Measurements from ENCODE around the gene KLHL33. TPM values are rescaled to one million over a fixed set of nuclear protein-coding genes. Genes with fewer than 3 reads are reported as not detected.

KLHL33 gene
- total RNA-seq, 4 donors from 2014 or later = 0.27 to 2.0 (median 0.36) TPM

- Histone ChIP-seq H3K36me3 (peaks cover 9% of the 10 kb centered on the region in 2 donors), H3K4me1 (peaks cover under 1 to 11% of the 10 kb centered on the region in 2 donors), H3K27me3 (no peaks in the 10 kb centered on the region), H3K9me3 (no peaks in the 10 kb centered on the region), H3K27ac (peak overlapping the region; percentile 93 to 98 (median 94)), H3K4me3 (replicated peaks in 1 of 3) (peak overlapping the region in 2 of 3 donors; percentile 76 to 89)
- TF ChIP-seq CTCF (IDR thresholded peaks at IDR 0.05) (no peak), POLR2A (IDR thresholded peaks at IDR 0.05) (no peak)
- intact Hi-C loops (cut with DNase I) = loop anchor here (5.0 to 10.0 kb wide), 2 partner anchors 52 to 195 kb away; partner anchors contain the start of genes PIP4P1 and PNP
- WGBS, 2 donors = 10% methylated on average over 7 of the region's 7 CpGs
- DNase-seq = no peak
Observed at GRCh38 chr14:20412411-20412810, 23.6 kb downstream of the KLHL33 start.

- Histone ChIP-seq H3K36me3 (peaks cover 29 to 34% of the 10 kb centered on the region in 2 donors), H3K4me1 (peaks cover 0 to 5% of the 10 kb centered on the region in 2 donors), H3K27ac (no peak overlapping the region), H3K9me3 (no peaks in the 10 kb centered on the region), H3K4me3 (replicated peaks in 1 of 3) (no peak overlapping the region), H3K27me3 (no peaks in the 10 kb centered on the region)
- no peak for DNase-seq
- 86 to 91% methylated on average over 2 of the region's 2 CpGs for WGBS, 2 donors
- TF ChIP-seq POLR2A (IDR thresholded peaks at IDR 0.05) = no peak
- TF ChIP-seq CTCF (IDR thresholded peaks at IDR 0.05) = no peak
- intact Hi-C loops (cut with DNase I) = no loop called here
Observed at GRCh38 chr14:20409226-20409625, 26.7 kb downstream of the KLHL33 start.

- no peaks in the 10 kb centered on the region for H3K9me3 ChIP-seq
- 95 to 97% methylated on average over 11 of the region's 11 CpGs for WGBS, 2 donors
- no peak overlapping the region for H3K27ac ChIP-seq
- peaks cover 0 to 7% of the 10 kb centered on the region in 2 donors for H3K4me1 ChIP-seq
- DNase-seq = no peak
- intact Hi-C loops (cut with DNase I) = no loop called here
- H3K36me3 ChIP-seq = peaks cover 64 to 66% of the 10 kb centered on the region in 2 donors
- no peaks in the 10 kb centered on the region for H3K27me3 ChIP-seq
- TF ChIP-seq POLR2A (IDR thresholded peaks at IDR 0.05) = no peak
- TF ChIP-seq CTCF (IDR thresholded peaks at IDR 0.05) = no peak
- no peak overlapping the region for H3K4me3 ChIP-seq (replicated peaks in 1 of 3)
Observed at GRCh38 chr14:20403521-20403920, 32.4 kb downstream of the KLHL33 start.

GRCh38 chr14:20400965-20401593 lies 34.9 kb downstream of the KLHL33 start:
- Histone ChIP-seq H3K27ac (peak overlapping the region in 1 of 3 donors; percentile 4), H3K4me3 (replicated peaks in 1 of 3) (no peak overlapping the region), H3K36me3 (peaks cover 54 to 65% of the 10 kb centered on the region in 2 donors), H3K9me3 (no peaks in the 10 kb centered on the region), H3K27me3 (no peaks in the 10 kb centered on the region), H3K4me1 (peaks cover 0 to 7% of the 10 kb centered on the region in 2 donors)
- no peak for DNase-seq
- 91 to 95% methylated on average over 10 of the region's 10 CpGs for WGBS, 2 donors
- no peak for TF ChIP-seq POLR2A (IDR thresholded peaks at IDR 0.05)
- TF ChIP-seq CTCF (IDR thresholded peaks at IDR 0.05) = no peak
- intact Hi-C loops (cut with DNase I) = no loop called here

GRCh38 chr14:20400589-20400964 lies 35.4 kb downstream of the KLHL33 start:
- Histone ChIP-seq H3K4me3 (replicated peaks in 1 of 3) (no peak overlapping the region), H3K27ac (no peak overlapping the region), H3K36me3 (peaks cover 53 to 68% of the 10 kb centered on the region in 2 donors), H3K4me1 (peaks cover 0 to 7% of the 10 kb centered on the region in 2 donors), H3K27me3 (no peaks in the 10 kb centered on the region), H3K9me3 (no peaks in the 10 kb centered on the region)
- 94 to 98% methylated on average over 1 of the region's 1 CpG for WGBS, 2 donors
- DNase-seq = no peak
- no peak for TF ChIP-seq POLR2A (IDR thresholded peaks at IDR 0.05)
- intact Hi-C loops (cut with DNase I) = no loop called here
